ENCODE measurements around the gene NANOS3.

The NANOS3 gene

DNA sequence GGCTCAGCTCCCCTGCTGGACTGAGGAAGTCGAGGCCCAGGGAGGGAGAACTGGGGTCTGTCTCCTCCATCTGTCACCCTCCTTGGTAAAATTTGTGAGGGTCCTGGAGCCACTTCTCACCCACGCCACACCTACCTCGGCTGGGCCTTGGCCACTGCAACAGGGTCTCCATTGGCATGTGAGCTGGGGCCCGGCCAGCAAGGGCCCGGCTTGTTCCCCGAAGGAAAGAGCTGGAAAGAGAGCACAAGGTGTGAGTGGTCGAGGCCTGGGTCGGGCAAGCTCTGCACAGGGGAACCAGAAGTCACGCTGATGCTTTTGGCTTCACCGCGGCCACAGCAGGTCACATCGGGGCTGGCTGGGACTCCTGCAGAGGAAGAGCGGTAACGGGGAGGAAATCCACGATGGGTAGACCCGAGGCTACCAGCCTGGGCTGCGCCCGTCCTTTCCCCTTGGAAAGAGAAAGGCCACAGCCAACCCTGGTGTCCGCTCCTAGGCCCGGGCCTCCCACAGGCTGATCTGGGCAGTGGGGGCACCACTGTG is 9.0 kb downstream of the NANOS3 start:
- DNase-seq (ENCODE audit: low read depth in 2 of 2): no peak

- DNase-seq (ENCODE audit: low read depth in 2 of 2): no peak
Measured at GRCh38 chr19:13887018-13887436, 10.1 kb downstream of the NANOS3 start.

- no peak for DNase-seq (ENCODE audit: low read depth in 2 of 2)
Measured at GRCh38 chr19:13887517-13887916, 10.6 kb downstream of the NANOS3 start.

DNA sequence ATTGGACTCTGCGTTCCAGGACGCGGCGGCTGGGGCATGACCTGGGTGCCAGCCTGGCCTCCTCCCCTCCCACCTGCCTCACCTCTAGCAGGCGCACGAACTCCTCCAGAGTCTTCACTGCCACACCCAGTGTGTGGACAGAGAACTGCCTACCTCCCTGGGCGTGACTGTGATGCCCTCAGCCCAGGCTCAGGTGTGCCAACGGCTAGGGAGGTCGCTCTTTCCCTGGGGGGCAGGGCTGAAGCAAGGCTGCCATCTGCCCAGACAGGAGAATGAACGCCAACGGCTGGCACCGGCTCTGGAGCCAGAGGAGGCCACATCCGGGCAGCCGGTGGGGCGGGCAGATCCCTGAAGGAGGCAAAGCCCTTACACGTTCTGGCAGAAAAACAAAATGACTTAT is 11.3 kb downstream of the NANOS3 start:
- DNase-seq (ENCODE audit: low read depth in 2 of 2): no peak

DNA sequence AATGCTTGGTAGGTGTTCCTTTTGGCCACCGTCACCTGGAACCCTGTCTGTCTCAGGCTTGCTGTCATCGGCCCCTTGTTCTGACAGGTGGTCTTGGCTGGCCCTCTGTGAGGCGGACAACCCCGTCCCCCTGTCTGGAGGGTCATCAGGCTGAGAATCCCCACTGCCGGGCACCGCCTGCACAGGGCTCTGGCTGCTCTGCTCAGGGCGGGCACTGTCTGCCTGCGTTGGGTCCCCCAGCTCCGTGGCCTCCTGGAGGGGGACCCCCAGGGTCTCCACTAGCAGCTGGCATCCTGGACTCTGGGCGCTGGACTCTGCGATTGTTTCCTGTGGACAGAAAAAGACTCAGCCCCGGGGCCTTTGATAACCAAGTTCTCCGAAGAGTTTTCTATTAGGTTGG is 13.2 kb downstream of the NANOS3 start:
- DNase-seq (ENCODE audit: low read depth in 2 of 2): no peak

GRCh38 chr19:13892870-13893269 is 15.9 kb downstream of the NANOS3 start:
- no peak for DNase-seq (ENCODE audit: low read depth in 2 of 2)

DNA sequence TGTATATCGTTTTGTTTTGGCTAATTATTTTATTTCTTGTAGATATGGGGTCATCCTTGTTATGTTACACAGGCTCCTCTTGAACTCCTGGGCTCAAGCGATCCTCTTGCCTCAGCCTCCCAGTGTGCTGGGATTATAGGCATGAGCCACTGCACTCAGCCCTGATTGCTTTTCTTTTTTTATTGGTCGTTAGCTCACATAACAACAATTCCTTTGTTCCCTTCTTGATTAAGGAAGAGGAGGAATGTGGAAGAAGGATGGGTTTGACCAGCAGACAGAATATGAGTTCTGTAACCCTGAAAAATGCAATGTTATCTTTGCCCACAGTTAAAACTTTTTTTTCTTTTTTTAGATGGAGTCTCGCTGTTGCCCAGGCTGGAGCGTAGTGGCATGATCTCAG is 17.6 kb downstream of the NANOS3 start:
- no peak for DNase-seq (ENCODE audit: low read depth in 2 of 2)

GRCh38 chr19:13896227-13896626 is 19.3 kb downstream of the NANOS3 start:
- DNase-seq (ENCODE audit: low read depth in 2 of 2): no peak

DNA sequence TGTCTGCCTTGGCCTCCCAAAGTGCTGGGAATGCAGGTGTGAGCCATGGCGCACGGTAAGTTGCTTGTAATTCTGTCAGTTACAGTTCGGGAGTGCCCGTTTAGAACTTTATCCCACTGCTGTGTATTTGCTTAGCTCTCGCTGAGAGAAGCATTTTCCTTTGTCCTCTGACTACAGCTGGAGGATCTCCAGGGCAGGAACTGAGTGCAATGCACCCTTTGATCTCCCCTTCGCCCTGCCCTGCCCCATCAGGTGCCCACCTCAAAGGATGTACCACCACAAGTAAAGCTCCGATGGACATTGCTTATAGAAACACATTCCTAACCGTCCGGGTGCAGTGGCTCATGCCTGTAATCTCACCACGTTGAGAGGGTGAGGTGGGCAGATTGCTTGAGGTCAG is 22.5 kb downstream of the NANOS3 start:
- no peak for DNase-seq (ENCODE audit: low read depth in 2 of 2)

GRCh38 chr19:13899912-13900584 is 23.1 kb downstream of the NANOS3 start:
- DNase-seq (ENCODE audit: low read depth in 2 of 2): no peak

- no peak for DNase-seq (ENCODE audit: low read depth in 2 of 2)
Measured at GRCh38 chr19:13902993-13903555, 26.1 kb downstream of the NANOS3 start.

DNA sequence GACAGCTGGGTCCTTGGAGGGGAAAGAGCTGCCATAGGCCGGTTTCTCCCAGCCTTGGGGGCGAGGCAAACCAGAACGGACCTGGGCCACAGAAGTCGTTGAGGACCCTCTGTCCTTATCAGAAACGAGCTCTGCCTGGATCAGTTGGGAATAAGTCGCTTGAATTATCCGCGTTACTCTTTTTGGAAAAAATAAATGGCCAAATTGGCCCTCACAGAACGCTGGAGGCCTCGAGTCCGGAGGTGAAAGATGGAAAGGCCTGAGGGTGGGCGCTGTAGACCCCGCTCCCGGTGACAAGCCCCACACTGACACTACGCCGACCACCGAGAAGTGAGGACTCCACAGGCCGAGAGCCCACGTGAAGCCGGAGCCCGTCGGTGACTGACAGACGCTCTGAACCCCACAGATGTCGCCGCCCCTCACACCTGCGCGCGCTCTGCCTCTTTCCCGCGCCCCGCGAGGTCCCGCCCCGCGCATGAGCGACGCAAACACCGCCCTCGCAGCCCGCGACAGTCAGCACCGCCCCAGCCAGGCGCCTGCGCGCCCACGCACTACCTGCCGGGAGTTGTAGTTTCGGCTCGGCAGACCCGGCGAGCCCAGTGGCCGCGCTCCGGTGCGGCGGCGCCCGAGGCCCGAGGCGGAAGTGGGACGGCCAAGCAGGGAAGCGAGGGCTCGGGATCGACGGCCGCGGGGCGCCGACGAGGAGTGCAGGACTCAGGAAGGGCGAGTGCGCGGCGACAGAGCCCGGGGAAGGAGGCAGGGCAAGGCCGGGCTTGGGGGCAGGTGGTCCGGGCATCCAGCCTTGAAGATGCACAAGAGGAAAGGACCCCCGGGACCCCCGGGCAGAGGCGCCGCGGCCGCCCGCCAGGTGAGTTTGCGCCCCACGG is 28.9 kb downstream of the NANOS3 start, which contains the start of the genes BRME1 and CC2D1A:
Gene BRME1, minus strand, starts transcription at position 484 of the 887 bp plus-strand sequence. CDS start 1,225 bp downstream, outside the sequence.
Gene CC2D1A, plus strand, starts transcription at position 568 of the 887 bp plus-strand sequence. Its CDS starts 241 bp downstream, at position 809.
- peak; percentile 93 to 97 for DNase-seq (ENCODE audit: low read depth in 2 of 2)

DNA sequence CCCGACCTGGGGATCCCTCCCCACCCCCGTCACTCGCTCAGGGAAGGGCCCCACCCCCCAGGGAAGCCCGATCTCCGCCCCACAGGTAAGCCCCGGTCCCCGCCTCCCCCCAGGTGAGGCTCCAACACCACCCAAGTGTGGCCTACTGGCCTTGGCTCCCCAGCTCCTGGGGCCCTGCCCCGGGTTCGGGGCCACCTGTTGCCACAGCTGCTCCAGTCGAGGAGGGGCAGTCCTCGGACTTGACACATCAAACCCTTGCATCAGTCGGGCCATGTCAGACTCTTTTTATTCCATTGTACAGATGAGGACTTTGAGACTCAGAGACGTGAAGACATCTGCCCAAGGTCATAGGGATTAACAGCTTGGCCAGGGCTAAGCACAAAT is 29.6 kb downstream of the NANOS3 start:
- peak in 1 of 2 donors; percentile 15 for DNase-seq (ENCODE audit: low read depth in 2 of 2)

DNA sequence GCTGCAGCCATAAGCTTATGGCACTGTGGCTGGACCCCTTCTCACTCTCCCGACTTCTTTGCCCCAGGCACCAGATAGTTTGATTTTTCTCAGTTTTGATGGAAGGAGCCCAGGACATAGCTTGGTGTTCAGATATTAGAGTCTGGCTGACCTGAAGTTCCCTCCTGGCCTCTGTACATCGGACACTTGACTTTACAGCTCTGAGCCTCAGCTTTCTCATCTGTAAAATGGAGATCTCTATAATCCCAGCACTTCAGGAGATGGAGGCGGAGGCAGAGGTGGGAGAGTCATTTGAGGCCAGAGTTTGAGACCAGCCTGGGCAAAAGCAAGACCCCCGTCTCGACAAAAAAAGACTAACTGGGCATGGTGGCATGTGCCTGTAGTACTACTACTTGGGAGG is 30.0 kb downstream of the NANOS3 start:
- DNase-seq (ENCODE audit: low read depth in 2 of 2): no peak

GRCh38 chr19:13908674-13909073 is 31.7 kb downstream of the NANOS3 start:
- DNase-seq (ENCODE audit: low read depth in 2 of 2): no peak

- DNase-seq (ENCODE audit: low read depth in 2 of 2): no peak
Measured at GRCh38 chr19:13909430-13909829, 32.5 kb downstream of the NANOS3 start.

- no peak for DNase-seq (ENCODE audit: low read depth in 2 of 2)
Measured at GRCh38 chr19:13913352-13913751, 36.4 kb downstream of the NANOS3 start.

DNA sequence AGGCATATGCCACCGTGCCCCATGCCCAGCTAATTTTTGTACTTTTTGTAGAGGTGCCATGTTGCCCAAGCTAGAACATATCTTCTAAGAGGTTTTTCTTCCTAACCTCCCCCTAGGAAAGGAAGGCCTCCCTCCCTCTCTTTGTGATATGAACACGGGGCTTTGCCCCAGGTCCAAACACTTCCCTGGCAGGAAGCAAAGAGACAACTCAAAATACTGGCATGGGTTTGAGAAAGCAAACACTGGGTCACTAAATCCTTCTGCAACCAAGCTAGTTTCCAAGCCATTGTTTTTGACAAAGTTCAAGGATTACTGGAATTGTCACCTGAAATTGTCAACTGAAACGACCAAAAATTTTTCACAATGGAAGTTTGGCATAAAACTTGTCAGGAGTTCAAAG is 37.8 kb downstream of the NANOS3 start:
- DNase-seq (ENCODE audit: low read depth in 2 of 2): no peak

- DNase-seq (ENCODE audit: low read depth in 2 of 2): no peak
Measured at GRCh38 chr19:13917888-13918406, 41.0 kb downstream of the NANOS3 start.

DNA sequence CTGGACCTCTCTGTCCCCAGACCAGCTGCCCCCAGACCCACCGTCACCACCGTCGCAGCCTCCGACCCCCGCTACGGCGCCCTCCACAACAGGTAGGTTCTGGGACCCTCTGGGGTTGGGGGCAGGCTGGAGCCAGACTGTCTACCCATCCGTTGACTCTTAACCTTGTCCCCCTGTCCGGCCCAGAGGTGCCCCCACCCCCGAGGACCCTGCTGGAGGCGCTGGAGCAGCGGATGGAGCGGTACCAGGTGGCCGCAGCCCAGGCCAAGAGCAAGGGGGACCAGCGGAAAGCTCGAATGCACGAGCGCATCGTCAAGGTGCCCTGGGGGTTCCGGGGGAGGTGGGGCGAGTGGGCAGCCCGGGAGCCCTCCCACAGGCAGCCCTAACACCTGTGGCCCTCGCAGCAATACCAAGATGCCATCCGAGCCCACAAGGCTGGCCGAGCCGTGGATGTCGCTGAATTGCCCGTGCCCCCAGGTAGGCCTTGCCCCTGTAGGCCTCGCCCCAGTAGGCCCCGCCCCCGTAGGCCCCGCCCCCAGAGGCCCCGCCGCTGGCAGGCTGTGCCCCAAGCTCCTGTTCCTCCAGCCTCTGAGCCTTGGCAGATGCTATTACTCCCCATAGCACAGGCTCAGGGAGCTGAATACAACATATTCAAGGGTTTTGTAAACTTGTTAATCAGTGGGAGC is 41.9 kb downstream of the NANOS3 start:
- DNase-seq (ENCODE audit: low read depth in 2 of 2): no peak

GRCh38 chr19:13920524-13920923 is 43.6 kb downstream of the NANOS3 start:
- no peak for DNase-seq (ENCODE audit: low read depth in 2 of 2)

Data from stimulated activated CD4-positive, alpha-beta T cell treated with anti-CD3 and anti-CD28 coated beads, Interleukin-15, amount 100 ng/mL, for 48 hours (primary cell).